Activated naive CD4-positive, alpha-beta T cell treated with anti-CD3 and anti-CD28 coated beads, Interleukin-2, amount 10 ng/mL, durations not matched to agents 7 days and 5 days (primary cell): ENCODE results near the gene BICC1.

Experiments
- CTCF ChIA-PET: fragments of 350-600 bp; sonication (Branson Sonifier 250); formaldehyde crosslinking; loops from one replicate; lab custom pipeline; 2021; ENCODE audit warnings: antibody characterized with exemption; lab: Charles Lee
- DNase-seq: peaks from one replicate; pipeline ENCODE4 v3.0.0-alpha.2; 2020
- H3K27ac Mint-ChIP-seq: one replicate; pipeline ENCODE4 v1.8.0; 2021; ENCODE audit warnings: mild to moderate bottlenecking, moderate library complexity, mixed read lengths
- H3K27me3 Mint-ChIP-seq: one replicate; pipeline ENCODE4 v1.8.0; 2021; ENCODE audit warnings: mild to moderate bottlenecking, mixed read lengths
- H3K36me3 Mint-ChIP-seq: one replicate; pipeline ENCODE4 v1.8.0; 2021; ENCODE audit warnings: mixed read lengths
- H3K4me1 Mint-ChIP-seq: one replicate; pipeline ENCODE4 v1.8.0; 2021; ENCODE audit warnings: mixed read lengths
- H3K4me3 Mint-ChIP-seq: one replicate; pipeline ENCODE4 v1.8.0; 2021; ENCODE audit warnings: mild to moderate bottlenecking, moderate library complexity, mixed read lengths
- H3K9me3 Mint-ChIP-seq: one replicate; pipeline ENCODE4 v1.8.0; 2021; ENCODE audit warnings: mixed read lengths

Gene BICC1

GRCh38 chr10:58512491-58513187 is at the start of gene BICC1:
Gene BICC1 (plus strand): TSS chr10:58512872. CDS start chr10:58513144, 272 bp downstream.
- Mint-ChIP-seq H3K9me3 (no peaks in the 10 kb centered on the region), H3K27me3 (peaks cover 15% of the 10 kb centered on the region), H3K36me3 (no peaks in the 10 kb centered on the region), H3K4me3 (peak within 1 kb of the TSS; percentile 58), H3K4me1 (peaks cover 7% of the 10 kb centered on the region), H3K27ac (no peak within 1 kb of the TSS)
- peak; percentile 21 for DNase-seq
- CTCF ChIA-PET, result interaction anchor here (0.8 to 1.6 kb wide), 2 partner anchors 19 to 218 kb away, joined by 3 read pairs; no protein-coding TSS in a partner anchor

GRCh38 chr10:58464956-58465355 is 47.7 kb upstream of the BICC1 start:
- Mint-ChIP-seq H3K4me1 (no peaks in the 10 kb centered on the region), H3K27me3 (peaks cover 5% of the 10 kb centered on the region), H3K36me3 (no peaks in the 10 kb centered on the region), H3K27ac (no peak overlapping the region), H3K4me3 (no peak overlapping the region), H3K9me3 (peaks cover 3% of the 10 kb centered on the region)
- no peak for DNase-seq
- CTCF ChIA-PET, result no interaction called here

GRCh38 chr10:58465629-58466028 is 47.0 kb upstream of the BICC1 start:
- Mint-ChIP-seq H3K4me3 (no peak overlapping the region), H3K36me3 (no peaks in the 10 kb centered on the region), H3K27me3 (peaks cover 5% of the 10 kb centered on the region), H3K27ac (no peak overlapping the region), H3K4me1 (no peaks in the 10 kb centered on the region), H3K9me3 (peaks cover 3% of the 10 kb centered on the region)
- CTCF ChIA-PET, result no interaction called here
- no peak for DNase-seq

GRCh38 chr10:58467931-58468635 is 44.6 kb upstream of the BICC1 start:
- DNase-seq, result no peak
- CTCF ChIA-PET, result no interaction called here
- Mint-ChIP-seq H3K27ac (no peak overlapping the region), H3K4me3 (no peak overlapping the region), H3K9me3 (peaks cover under 1% of the 10 kb centered on the region), H3K27me3 (peaks cover 5% of the 10 kb centered on the region), H3K36me3 (no peaks in the 10 kb centered on the region), H3K4me1 (no peaks in the 10 kb centered on the region)

- H3K4me1 Mint-ChIP-seq, result no peaks in the 10 kb centered on the region
Measured at GRCh38 chr10:58473976-58474375, 38.7 kb upstream of the BICC1 start.

GRCh38 chr10:58475322-58476277 is 37.1 kb upstream of the BICC1 start:
- Mint-ChIP-seq H3K27me3 (peaks cover 8% of the 10 kb centered on the region), H3K4me1 (no peaks in the 10 kb centered on the region), H3K36me3 (no peaks in the 10 kb centered on the region), H3K4me3 (no peak overlapping the region), H3K9me3 (no peaks in the 10 kb centered on the region), H3K27ac (no peak overlapping the region)
- CTCF ChIA-PET, result no interaction called here
- DNase-seq, result no peak

More at GRCh38 chr10:58473976-58474375, 38.7 kb upstream of the BICC1 start:
- CTCF ChIA-PET, result no interaction called here
- Mint-ChIP-seq H3K27ac (no peak overlapping the region), H3K27me3 (peaks cover 8% of the 10 kb centered on the region), H3K4me3 (no peak overlapping the region), H3K36me3 (no peaks in the 10 kb centered on the region), H3K9me3 (no peaks in the 10 kb centered on the region)
- no peak for DNase-seq

GRCh38 chr10:58477122-58477521 is 35.5 kb upstream of the BICC1 start:
- CTCF ChIA-PET, result no interaction called here
- no peaks in the 10 kb centered on the region for H3K4me1 Mint-ChIP-seq
- DNase-seq, result no peak
- H3K27ac Mint-ChIP-seq, result no peak overlapping the region
- peaks cover 8% of the 10 kb centered on the region for H3K27me3 Mint-ChIP-seq
- H3K36me3 Mint-ChIP-seq, result no peaks in the 10 kb centered on the region
- no peak overlapping the region for H3K4me3 Mint-ChIP-seq
- H3K9me3 Mint-ChIP-seq, result no peaks in the 10 kb centered on the region

- no peaks in the 10 kb centered on the region for H3K4me1 Mint-ChIP-seq
- no peaks in the 10 kb centered on the region for H3K9me3 Mint-ChIP-seq
- no peak overlapping the region for H3K4me3 Mint-ChIP-seq
- H3K27me3 Mint-ChIP-seq, result peaks cover 8% of the 10 kb centered on the region
- CTCF ChIA-PET, result no interaction called here
- no peak for DNase-seq
- H3K36me3 Mint-ChIP-seq, result no peaks in the 10 kb centered on the region
- no peak overlapping the region for H3K27ac Mint-ChIP-seq
Measured at GRCh38 chr10:58477902-58478301, 34.8 kb upstream of the BICC1 start.

DNA sequence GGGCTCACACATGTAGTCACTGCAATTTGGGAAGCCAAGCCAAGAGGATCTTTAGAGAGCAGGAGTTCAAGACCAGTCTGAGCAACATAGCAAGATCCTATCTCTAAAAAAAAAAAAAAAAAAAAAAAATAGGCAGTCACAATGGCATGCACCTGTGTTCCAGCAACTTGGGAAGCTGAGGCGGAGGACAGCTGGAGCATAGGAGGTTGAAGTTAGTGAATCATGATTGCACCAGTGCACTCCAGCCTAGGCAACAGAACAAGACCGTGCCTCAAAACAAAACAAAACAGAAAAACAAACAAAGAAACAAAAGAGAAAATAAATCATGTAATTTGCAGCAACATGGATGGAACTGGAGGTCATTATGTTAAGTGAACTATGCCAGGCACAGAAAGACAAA is 33.6 kb upstream of the BICC1 start:
- Mint-ChIP-seq H3K27me3 (peaks cover 3% of the 10 kb centered on the region), H3K4me1 (no peaks in the 10 kb centered on the region), H3K27ac (no peak overlapping the region), H3K4me3 (no peak overlapping the region), H3K9me3 (no peaks in the 10 kb centered on the region), H3K36me3 (no peaks in the 10 kb centered on the region)
- CTCF ChIA-PET, result no interaction called here
- no peak for DNase-seq

DNA sequence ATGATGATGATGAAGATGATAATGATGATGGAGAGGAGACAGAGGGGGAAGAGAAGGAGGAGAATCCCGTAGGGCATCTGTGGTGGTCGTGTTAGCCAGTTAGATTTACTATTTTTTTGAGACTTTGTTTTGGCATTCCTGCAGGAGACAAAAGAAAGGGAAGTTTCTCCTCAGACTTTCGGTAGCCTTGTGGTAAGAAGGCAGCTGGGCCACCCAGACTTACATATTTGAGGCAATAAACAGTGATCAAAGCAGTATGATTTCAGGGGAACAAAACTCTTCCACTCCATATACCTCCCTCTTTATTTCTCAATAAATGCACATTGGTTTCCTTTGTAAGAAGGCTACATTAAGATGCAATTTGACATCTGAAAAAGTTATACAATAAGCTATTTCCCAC is 32.4 kb upstream of the BICC1 start:
- CTCF ChIA-PET, result no interaction called here
- H3K36me3 Mint-ChIP-seq, result no peaks in the 10 kb centered on the region
- H3K4me1 Mint-ChIP-seq, result no peaks in the 10 kb centered on the region
- peaks cover 3% of the 10 kb centered on the region for H3K27me3 Mint-ChIP-seq
- DNase-seq, result no peak
- no peak overlapping the region for H3K27ac Mint-ChIP-seq
- no peaks in the 10 kb centered on the region for H3K9me3 Mint-ChIP-seq
- H3K4me3 Mint-ChIP-seq, result no peak overlapping the region

DNA sequence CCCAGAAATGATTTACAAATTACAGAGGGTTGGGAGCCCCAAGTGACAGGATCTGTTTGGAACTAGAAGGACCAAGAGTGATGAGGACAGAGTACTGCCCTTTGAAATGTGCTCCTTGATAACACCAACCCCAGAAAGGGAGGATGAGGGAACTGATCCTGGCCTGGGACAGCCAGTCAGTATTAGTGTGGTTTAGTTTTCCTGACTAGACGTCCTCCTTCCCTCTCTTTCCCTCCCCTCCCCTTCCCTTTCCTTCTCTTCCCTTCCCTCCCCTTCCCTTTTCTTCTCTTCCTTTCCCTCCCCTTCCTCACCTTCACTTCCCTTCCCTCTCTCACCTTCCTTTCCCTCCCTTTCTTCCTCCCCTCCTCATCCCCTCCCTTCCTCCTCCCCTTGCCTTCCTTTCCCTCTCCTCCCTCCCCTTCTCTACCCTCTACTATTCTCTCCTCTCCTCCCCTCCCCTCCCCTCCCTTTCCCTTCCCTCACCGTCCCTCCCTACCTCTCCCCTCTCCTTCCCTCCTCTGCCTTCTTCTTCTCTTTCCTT is 31.0 kb upstream of the BICC1 start:
- Mint-ChIP-seq H3K27me3 (peaks cover 3% of the 10 kb centered on the region), H3K27ac (no peak overlapping the region), H3K36me3 (no peaks in the 10 kb centered on the region), H3K4me1 (no peaks in the 10 kb centered on the region), H3K4me3 (no peak overlapping the region), H3K9me3 (no peaks in the 10 kb centered on the region)
- CTCF ChIA-PET, result no interaction called here
- DNase-seq, result no peak

GRCh38 chr10:58486821-58487220 is 25.9 kb upstream of the BICC1 start:
- Mint-ChIP-seq H3K36me3 (no peaks in the 10 kb centered on the region), H3K9me3 (no peaks in the 10 kb centered on the region), H3K27ac (peak overlapping the region; percentile 15), H3K4me3 (no peak overlapping the region), H3K4me1 (no peaks in the 10 kb centered on the region), H3K27me3 (no peaks in the 10 kb centered on the region)
- DNase-seq, result no peak
- CTCF ChIA-PET, result no interaction called here

- no peaks in the 10 kb centered on the region for H3K4me1 Mint-ChIP-seq
- H3K27ac Mint-ChIP-seq, result no peak overlapping the region
- DNase-seq, result no peak
- H3K27me3 Mint-ChIP-seq, result no peaks in the 10 kb centered on the region
- H3K4me3 Mint-ChIP-seq, result no peak overlapping the region
- H3K9me3 Mint-ChIP-seq, result no peaks in the 10 kb centered on the region
- H3K36me3 Mint-ChIP-seq, result no peaks in the 10 kb centered on the region
- CTCF ChIA-PET, result no interaction called here
Measured at GRCh38 chr10:58488921-58489320, 23.8 kb upstream of the BICC1 start.

DNA sequence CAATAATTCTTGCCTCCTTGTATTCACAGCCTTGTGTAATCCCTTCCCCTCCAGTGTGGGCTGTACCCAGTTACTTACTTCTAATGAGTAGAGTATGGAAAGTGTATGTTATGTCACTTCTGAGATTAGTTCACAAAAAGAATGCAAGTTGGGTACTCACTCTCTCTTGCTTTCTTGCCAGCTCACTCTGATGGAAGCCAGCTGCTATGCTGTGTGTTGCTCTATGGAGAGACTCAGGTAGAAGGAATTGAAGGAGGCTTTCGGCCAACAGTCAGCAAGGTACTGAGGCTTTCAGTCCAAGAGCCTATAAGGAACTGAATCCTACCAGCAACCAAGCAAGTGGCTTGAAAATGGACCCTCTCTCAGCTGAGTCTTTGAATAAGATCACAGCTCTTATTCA is 9.7 kb upstream of the BICC1 start:
- no peak for DNase-seq
- Mint-ChIP-seq H3K36me3 (no peaks in the 10 kb centered on the region), H3K27ac (no peak overlapping the region), H3K27me3 (peaks cover 12% of the 10 kb centered on the region), H3K4me3 (no peak overlapping the region), H3K9me3 (no peaks in the 10 kb centered on the region), H3K4me1 (no peaks in the 10 kb centered on the region)
- CTCF ChIA-PET, result no interaction called here
